K562 (cell line): ENCODE results near the gene ZNF516. TPM values are rescaled to one million over a fixed set of nuclear protein-coding genes. Genes with fewer than 3 reads are reported as not detected.

ENCODE experiments used
- ATAC-seq: fragments of 200-7000 bp; cut with Tn5 transposase; 3 replicates; pipeline ENCODE4 v1.9.1; 2020; ENCODE audit warnings: moderate library complexity
- BruUV-seq: library from RNA; stranded (reverse); fragments of 400-500 nt; replicated peaks from 2 replicates; lab custom pipeline; 2021; lab: Mats Ljungman, UMichigan
- CTCF ChIA-PET: fragments of 300-600 bp; formaldehyde crosslinking; extraction: SDS; loops from one replicate; lab custom pipeline; 2021; ENCODE audit warnings: low intra/inter-chr PET ratio; lab: Yijun Ruan, JAX
- POLR2A ChIA-PET: fragments of 300-600, 350-650 bp; sonication (Branson Sonifier 250); formaldehyde crosslinking; extraction: SDS; loops from one replicate; lab custom pipeline; 2021; ENCODE audit warnings: antibody characterized with exemption, inconsistent platforms; lab: Yijun Ruan, JAX
- DNase-seq, 4 experiments: peaks; one replicate each; pipeline versions ENCODE4 v3.0.0 to v3.0.0-alpha.2; 2011 to 2018; ENCODE audit warnings: low spot score in 3 of 4, mixed read lengths in 3 of 4; ENCODE audit errors: extremely low read depth in 1 of 4
- FAIRE-seq: peaks from 2 replicates; lab custom pipeline; 2011; peaks lifted over from hg19 to GRCh38; lab: Jason Lieb, UNC
- H2AFZ ChIP-seq: 2 replicates; pipeline ENCODE4 v1.6.0; 2011; ENCODE audit warnings: low read depth, low read length, control low read depth, inconsistent platforms
- H3K27ac ChIP-seq: fragments of 200-600 bp; 3 replicates; pipeline ENCODE4 v1.8.0; 2011; ENCODE audit warnings: low read depth, mild to moderate bottlenecking, control low read depth, inconsistent platforms, low read length, moderate library complexity, mixed read lengths; ENCODE audit errors: extremely low read depth
- H3K27me3 ChIP-seq, 2 experiments: fragments of 300-600 bp in 1 of 2; 2 replicates in 1 of 2; 3 replicates in 1 of 2; pipeline versions ENCODE4 v1.6.0 to v1.8.0; 2011; ENCODE audit warnings: inconsistent platforms in 2 of 2, low read length in 2 of 2, mild to moderate bottlenecking in 1 of 2, mixed read lengths in 1 of 2, moderate library complexity in 1 of 2; ENCODE audit not compliant: control insufficient read depth in 2 of 2, insufficient read depth in 2 of 2
- H3K36me3 ChIP-seq: fragments of 300-600 bp; 3 replicates; pipeline ENCODE4 v1.8.0; 2011; ENCODE audit warnings: mild to moderate bottlenecking, low read length, inconsistent platforms; ENCODE audit not compliant: control insufficient read depth, insufficient read depth
- H3K4me1 ChIP-seq, 2 experiments: fragments of 200-600 bp in 1 of 2; replicated peaks in 1 of 2; 2 replicates in 1 of 2; 3 replicates in 1 of 2; pipeline versions ENCODE4 v1.5.1 to v1.8.0; 2011; ENCODE audit warnings: inconsistent platforms in 2 of 2, low read length in 2 of 2, mild to moderate bottlenecking in 1 of 2, mixed read lengths in 1 of 2, moderate library complexity in 1 of 2; ENCODE audit not compliant: control insufficient read depth in 2 of 2, insufficient read depth in 2 of 2
- H3K4me2 ChIP-seq: 2 replicates; pipeline ENCODE4 v1.6.1; 2011; ENCODE audit warnings: low read length, control low read depth, inconsistent platforms, mixed read lengths; ENCODE audit not compliant: insufficient read depth
- H3K4me3 ChIP-seq: fragments of 200-600 bp; sonication (generic), shearing (Covaris generic); 2 replicates; pipeline ENCODE4 v1.5.1; 2016; ENCODE audit warnings: control low read depth, inconsistent platforms
- H3K79me2 ChIP-seq: fragments of 200-600 bp; 3 replicates; pipeline ENCODE4 v1.8.0; 2011; ENCODE audit warnings: low read length, inconsistent platforms; ENCODE audit not compliant: control insufficient read depth, insufficient read depth
- H3K9ac ChIP-seq, 2 experiments: 2 replicates each; pipeline versions ENCODE4 v1.6.0 to v1.6.1; 2011; ENCODE audit warnings: low read depth in 2 of 2, low read length in 2 of 2, control low read depth in 1 of 2, inconsistent platforms in 1 of 2, mild to moderate bottlenecking in 1 of 2, mixed read lengths in 1 of 2; ENCODE audit not compliant: insufficient read depth in 1 of 2
- H3K9me1 ChIP-seq: one replicate; pipeline ENCODE4 v1.6.0; 2011; ENCODE audit warnings: inconsistent platforms, mild to moderate bottlenecking, low read length, moderate library complexity; ENCODE audit not compliant: control insufficient read depth, insufficient read depth
- H3K9me3 ChIP-seq: replicated peaks from 2 replicates; pipeline ENCODE4 v1.5.1; 2011; ENCODE audit warnings: low read depth, low read length, inconsistent platforms; ENCODE audit not compliant: control insufficient read depth, insufficient read depth
- H4K20me1 ChIP-seq: replicated peaks from 2 replicates; pipeline ENCODE4 v1.6.1; 2011; ENCODE audit warnings: low read length, inconsistent platforms, mixed read lengths; ENCODE audit not compliant: control insufficient read depth, insufficient read depth
- EHMT2 ChIP-seq: fragments of 450-650 bp; IDR thresholded peaks from 2 replicates; pipeline ENCODE4 v1.6.1; 2018; ENCODE audit warnings: antibody characterized with exemption
- FUS ChIP-seq: fragments of 200-400 bp; formaldehyde crosslinking; optimal IDR thresholded peaks from 2 replicates; pipeline ENCODE3; 2017; ENCODE audit warnings: low read depth, low read length
- MCM2 ChIP-seq: fragments of 450-650 bp; IDR thresholded peaks from 2 replicates; pipeline ENCODE4 v1.6.1; 2017; ENCODE audit warnings: low read depth, mild to moderate bottlenecking
- SIX5 ChIP-seq, 2 experiments: IDR thresholded peaks; 2 replicates each; pipeline ENCODE4 v1.6.1; 2011; ENCODE audit warnings: low read length in 2 of 2, borderline replicate concordance in 1 of 2, low read depth in 1 of 2, mild to moderate bottlenecking in 1 of 2, moderate library complexity in 1 of 2; ENCODE audit not compliant: insufficient read depth in 1 of 2
- SLC30A9 ChIP-seq: fragments of 250-450 bp; sonication (Bioruptor Pico); IDR thresholded peaks from 2 replicates; pipeline ENCODE4 v1.8.0; 2022; ENCODE audit warnings: mild to moderate bottlenecking, moderate library complexity
- SMARCC2 ChIP-seq: fragments of 450-650 bp; IDR thresholded peaks from 2 replicates; pipeline ENCODE4 v1.6.1; 2017; ENCODE audit warnings: antibody characterized with exemption, moderate library complexity, mild to moderate bottlenecking, low read depth
- ZNF239 ChIP-seq: fragments of 250-450 bp; sonication (Bioruptor Pico); IDR thresholded peaks from 2 replicates; pipeline ENCODE4 v1.4.0; 2020; ENCODE audit warnings: mild to moderate bottlenecking
- ZNF408 ChIP-seq: fragments of 250-450 bp; sonication (Bioruptor Pico); IDR thresholded peaks from 2 replicates; pipeline ENCODE4 v1.4.0; 2020; ENCODE audit warnings: low read depth, mild to moderate bottlenecking, moderate library complexity
- WGBS: fragments of 100-300 bp; shearing (Covaris generic); methylation state at CpG from one replicate; pipeline ENCODE4 v1.1.6; 2016; ENCODE audit warnings: low coverage, mixed read lengths; ENCODE audit not compliant: insufficient coverage; ENCODE audit errors: missing lambda C conversion rate; 5-methylcytosine and 5-hydroxymethylcytosine counted together
- in situ Hi-C: fragments of 300-500 bp; cut with MboI; formaldehyde crosslinking; loops from 4 replicates; pipeline ENCODE4 v1.15.0; 2018; ENCODE audit warnings: inconsistent platforms, mixed read lengths
- intact Hi-C: fragments of 100-400 bp; cut with micrococcal nuclease; formaldehyde crosslinking; loops from 2 replicates; pipeline ENCODE4 v1.14.2; 2022
- polyA plus RNA-seq, 8 experiments: library from polyadenylated mRNA; depleted of rRNA in 4 of 8; stranded (reverse) in 5 of 8; unstranded in 3 of 8; fragments of >200 nt; fragmentation: Nextera tagmentation in 2 of 8; fragmentation: Illumina TruSeq in 1 of 8; extraction: Ambion mirVana in 2 of 8; extraction: Trizol in 1 of 8; gene quantifications; 2 replicates each; pipeline versions ENCODE4 v1.2.1 to v1.2.3, GENCODE V29; 2011 to 2014; ENCODE audit warnings: inconsistent platforms in 1 of 8, missing spikeins in 1 of 8
- total RNA-seq, 7 experiments: library from RNA; depleted of rRNA in 6 of 7; stranded (reverse); fragments of >200 nt in 6 of 7; fragmentation: Illumina TruSeq in 2 of 7; extraction: Trizol in 2 of 7; gene quantifications; 2 replicates each; pipeline versions ENCODE4 v1.2.1 to v1.2.3, GENCODE V29; 2011 to 2021; ENCODE audit warnings: low replicate concordance in 1 of 7
- TF ChIP-seq, protein P1 (sequence below): fragments of 250-450 bp; sonication (Bioruptor Pico); IDR thresholded peaks from 2 replicates; pipeline ENCODE4 v1.8.0; 2021; ENCODE audit warnings: moderate library complexity, mild to moderate bottlenecking, inconsistent platforms
- TF ChIP-seq, protein P2 (sequence below), 2 experiments: fragments of 450-650 bp in 1 of 2; sonication (generic) in 1 of 2; formaldehyde crosslinking; conservative IDR thresholded peaks; 2 replicates each; pipeline versions ENCODE4 v1.4.0 to v1.8.1; 2020 to 2022; ENCODE audit warnings: mild to moderate bottlenecking in 1 of 2, missing genetic modification reagents in 1 of 2
- TF ChIP-seq, protein P3 (sequence below): sonication (generic); formaldehyde crosslinking; IDR thresholded peaks from 2 replicates; pipeline ENCODE4 v1.8.0; 2022; ENCODE audit warnings: mild to moderate bottlenecking, low read depth, missing genetic modification reagents
- TF ChIP-seq, protein P4 (sequence below): fragments of 450-650 bp; IDR thresholded peaks from 2 replicates; pipeline ENCODE4 v1.6.1; 2017; ENCODE audit warnings: antibody characterized with exemption

Gene ZNF516
- total and polyA plus RNA-seq, 9 of the 15 experiments (the other 6 are each of a cell fraction or from before 2014, with no cell fraction given) = 0.04 to 0.20 (median 0.08) TPM; not detected in 3

DNA sequence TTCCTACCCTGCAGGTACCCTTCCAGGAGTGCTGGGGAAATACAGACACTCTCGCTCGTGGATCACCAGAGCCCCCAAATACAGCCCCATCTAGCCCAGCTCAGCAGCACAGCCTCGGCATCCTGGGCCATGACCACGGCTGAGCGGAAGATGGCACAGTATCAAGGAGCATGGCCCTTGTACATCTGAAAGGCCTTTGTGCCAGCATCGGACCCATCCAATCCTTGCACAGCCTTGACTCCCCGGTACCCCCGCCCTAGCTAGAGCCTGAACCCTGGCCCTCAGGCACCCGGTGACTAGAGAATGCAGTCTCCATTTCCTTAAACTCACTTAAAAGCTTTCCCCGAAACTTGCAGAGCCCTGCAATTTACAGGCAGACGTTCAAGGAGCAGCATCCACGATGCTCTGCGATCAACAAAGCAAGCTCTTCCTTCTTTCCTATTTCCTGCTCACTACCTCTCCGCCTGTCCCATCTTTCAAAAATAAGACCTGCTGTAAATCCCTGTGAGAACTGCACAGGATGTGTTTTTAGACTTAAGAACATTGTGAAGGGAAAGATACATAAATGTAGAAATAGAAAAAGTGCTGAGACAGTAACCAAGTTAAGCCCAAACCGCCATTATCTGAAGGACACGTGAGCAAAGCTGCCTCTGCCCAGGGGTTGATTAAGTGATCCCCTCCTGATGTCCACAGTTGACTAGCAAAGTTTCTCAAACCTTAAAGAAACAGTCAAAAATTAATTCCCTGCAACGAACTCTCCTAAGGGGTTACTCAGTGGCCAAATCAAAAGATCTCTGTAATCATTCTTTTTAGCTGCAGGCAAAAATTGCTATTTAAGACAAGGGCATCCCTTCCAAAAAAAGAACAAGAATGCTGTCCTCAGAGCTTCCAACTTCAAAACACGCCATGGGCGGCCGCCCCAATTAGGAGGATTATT, 48.5 kb downstream of the ZNF516 start:
- POLR2A ChIA-PET = interaction anchor here (0.7 kb wide), 1 partner anchor 417 kb away, joined by 3 read pairs; no protein-coding TSS in a partner anchor
- Histone ChIP-seq H3K9me1 (no peaks in the 10 kb centered on the region), H4K20me1 (no peaks in the 10 kb centered on the region)
- BruUV-seq = no TSS peak
- TF ChIP-seq MCM2 = no peak
- TF ChIP-seq, protein P1, sequence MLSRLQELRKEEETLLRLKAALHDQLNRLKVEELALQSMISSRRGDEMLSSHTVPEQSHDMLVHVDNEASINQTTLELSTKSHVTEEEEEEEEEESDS (CRISPR knock-in tag) = no peak
- TF ChIP-seq, protein P2, sequence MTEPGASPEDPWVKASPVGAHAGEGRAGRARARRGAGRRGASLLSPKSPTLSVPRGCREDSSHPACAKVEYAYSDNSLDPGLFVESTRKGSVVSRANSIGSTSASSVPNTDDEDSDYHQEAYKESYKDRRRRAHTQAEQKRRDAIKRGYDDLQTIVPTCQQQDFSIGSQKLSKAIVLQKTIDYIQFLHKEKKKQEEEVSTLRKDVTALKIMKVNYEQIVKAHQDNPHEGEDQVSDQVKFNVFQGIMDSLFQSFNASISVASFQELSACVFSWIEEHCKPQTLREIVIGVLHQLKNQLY (CRISPR knock-in tag; conservative IDR thresholded peaks at IDR 0.05) = no peak
- TF ChIP-seq EHMT2 = no peak
- no peak for TF ChIP-seq ZNF408
- TF ChIP-seq, protein P3, sequence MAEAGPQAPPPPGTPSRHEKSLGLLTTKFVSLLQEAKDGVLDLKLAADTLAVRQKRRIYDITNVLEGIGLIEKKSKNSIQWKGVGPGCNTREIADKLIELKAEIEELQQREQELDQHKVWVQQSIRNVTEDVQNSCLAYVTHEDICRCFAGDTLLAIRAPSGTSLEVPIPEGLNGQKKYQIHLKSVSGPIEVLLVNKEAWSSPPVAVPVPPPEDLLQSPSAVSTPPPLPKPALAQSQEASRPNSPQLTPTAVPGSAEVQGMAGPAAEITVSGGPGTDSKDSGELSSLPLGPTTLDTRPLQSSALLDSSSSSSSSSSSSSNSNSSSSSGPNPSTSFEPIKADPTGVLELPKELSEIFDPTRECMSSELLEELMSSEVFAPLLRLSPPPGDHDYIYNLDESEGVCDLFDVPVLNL = no peak
- TF ChIP-seq ZNF239 = no peak
- no peak for TF ChIP-seq FUS
- TF ChIP-seq, protein P4, sequence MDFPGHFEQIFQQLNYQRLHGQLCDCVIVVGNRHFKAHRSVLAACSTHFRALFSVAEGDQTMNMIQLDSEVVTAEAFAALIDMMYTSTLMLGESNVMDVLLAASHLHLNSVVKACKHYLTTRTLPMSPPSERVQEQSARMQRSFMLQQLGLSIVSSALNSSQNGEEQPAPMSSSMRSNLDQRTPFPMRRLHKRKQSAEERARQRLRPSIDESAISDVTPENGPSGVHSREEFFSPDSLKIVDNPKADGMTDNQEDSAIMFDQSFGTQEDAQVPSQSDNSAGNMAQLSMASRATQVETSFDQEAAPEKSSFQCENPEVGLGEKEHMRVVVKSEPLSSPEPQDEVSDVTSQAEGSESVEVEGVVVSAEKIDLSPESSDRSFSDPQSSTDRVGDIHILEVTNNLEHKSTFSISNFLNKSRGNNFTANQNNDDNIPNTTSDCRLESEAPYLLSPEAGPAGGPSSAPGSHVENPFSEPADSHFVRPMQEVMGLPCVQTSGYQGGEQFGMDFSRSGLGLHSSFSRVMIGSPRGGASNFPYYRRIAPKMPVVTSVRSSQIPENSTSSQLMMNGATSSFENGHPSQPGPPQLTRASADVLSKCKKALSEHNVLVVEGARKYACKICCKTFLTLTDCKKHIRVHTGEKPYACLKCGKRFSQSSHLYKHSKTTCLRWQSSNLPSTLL = no peak
- no peak for TF ChIP-seq SIX5 (IDR thresholded peaks at IDR 0.05; ENCODE audit: borderline replicate concordance in 1 of 2, insufficient read depth in 1 of 2, low read depth in 1 of 2, low read length in 2 of 2)
- no peak for TF ChIP-seq SMARCC2
- TF ChIP-seq SLC30A9 (CRISPR knock-in tag) = no peak
- TF ChIP-seq, all 486 proteins: peak for 0
- H3K36me3 ChIP-seq = no peaks in the 10 kb centered on the region
- WGBS = 0% methylated on average over 20 of the region's 20 CpGs
- intact Hi-C loops (no loop called here), in situ Hi-C loops (no loop called here)
- no peaks in the 10 kb centered on the region for H3K9me3 ChIP-seq
- FAIRE-seq (no peak), DNase-seq (no peak), ATAC-seq (no peak)
- no peaks in the 10 kb centered on the region; a peak in 1 of 5 replicates for H3K4me1 ChIP-seq
- H3K4me3 ChIP-seq = no peak overlapping the region
- CTCF ChIA-PET = no interaction called here
- H2AFZ ChIP-seq = no peak overlapping the region
- no peak overlapping the region for H3K9ac ChIP-seq
- no peak overlapping the region for H3K4me2 ChIP-seq
- no peak overlapping the region for H3K27ac ChIP-seq
- H3K27me3 ChIP-seq = peaks cover 6 to 54% of the 10 kb centered on the region in 2 experiments; a peak in 3 of 5 replicates
- no peaks in the 10 kb centered on the region for H3K79me2 ChIP-seq
